H9 (cell line): ENCODE results near the gene DEFB110. TPM values are rescaled to one million over a fixed set of nuclear protein-coding genes. Genes with fewer than 3 reads are reported as not detected.

Experiments used
- DNase-seq: peaks from one replicate; pipeline ENCODE4 v3.0.0-alpha.2; 2017
- H2AFZ ChIP-seq: one replicate; pipeline ENCODE4 v1.6.1; 2013; ENCODE audit warnings: mild to moderate bottlenecking, low read length, control low read depth, moderate library complexity
- H2AK5ac ChIP-seq: 2 replicates; pipeline ENCODE4 v1.6.1; 2013; ENCODE audit warnings: low read length, control low read depth, mixed read lengths; ENCODE audit not compliant: insufficient read length
- H2BK120ac ChIP-seq: one replicate; pipeline ENCODE4 v1.6.1; 2013; ENCODE audit warnings: low read depth, mild to moderate bottlenecking, low read length, control low read depth, inconsistent platforms; ENCODE audit not compliant: poor library complexity, severe bottlenecking
- H2BK12ac ChIP-seq: 2 replicates; pipeline ENCODE4 v1.6.1; 2013; ENCODE audit warnings: low read length, control low read depth, mixed read lengths, low read depth; ENCODE audit not compliant: insufficient read length
- H2BK15ac ChIP-seq: 2 replicates; pipeline ENCODE4 v1.6.1; 2013; ENCODE audit warnings: low read depth, low read length, control low read depth
- H2BK20ac ChIP-seq: one replicate; pipeline ENCODE4 v1.6.1; 2013; ENCODE audit warnings: low read depth, mild to moderate bottlenecking, low read length, control low read depth, inconsistent platforms; ENCODE audit not compliant: poor library complexity, severe bottlenecking
- H2BK5ac ChIP-seq: 2 replicates; pipeline ENCODE4 v1.6.1; 2013; ENCODE audit warnings: low read length, control low read depth, mixed read lengths; ENCODE audit not compliant: insufficient read length
- H3K14ac ChIP-seq: 2 replicates; pipeline ENCODE4 v1.6.1; 2013; ENCODE audit warnings: low read length, control low read depth; ENCODE audit not compliant: insufficient read depth
- H3K18ac ChIP-seq: 2 replicates; pipeline ENCODE4 v1.6.1; 2013; ENCODE audit warnings: low read depth, mild to moderate bottlenecking, mixed read lengths, low read length, control low read depth; ENCODE audit not compliant: insufficient read length
- H3K23ac ChIP-seq: 2 replicates; pipeline ENCODE4 v1.6.1; 2013; ENCODE audit warnings: low read length, control low read depth, mixed read lengths, low read depth; ENCODE audit not compliant: insufficient read length
- H3K23me2 ChIP-seq: 2 replicates; pipeline ENCODE4 v1.6.1; 2013; ENCODE audit warnings: low read depth, mild to moderate bottlenecking, mixed read lengths, low read length, control low read depth; ENCODE audit not compliant: insufficient read length, poor library complexity, severe bottlenecking
- H3K27ac ChIP-seq: 2 replicates; pipeline ENCODE4 v1.5.1; 2013; ENCODE audit warnings: low read length, control low read depth, mixed read lengths, low read depth; ENCODE audit not compliant: insufficient read length
- H3K27me3 ChIP-seq: 2 replicates; pipeline ENCODE4 v1.6.1; 2013; ENCODE audit warnings: low read length, control low read depth, inconsistent platforms; ENCODE audit not compliant: insufficient read depth
- H3K4ac ChIP-seq: 2 replicates; pipeline ENCODE4 v1.6.1; 2013; ENCODE audit warnings: low read depth, mild to moderate bottlenecking, control low read depth, inconsistent platforms, low read length, moderate library complexity
- H3K4me1 ChIP-seq: 2 replicates; pipeline ENCODE4 v1.6.1; 2013; ENCODE audit warnings: low read length, control low read depth, inconsistent platforms; ENCODE audit not compliant: insufficient read depth
- H3K4me2 ChIP-seq: 2 replicates; pipeline ENCODE4 v1.6.1; 2013; ENCODE audit warnings: low read length, control low read depth, mixed read lengths; ENCODE audit not compliant: insufficient read length, insufficient read depth
- H3K56ac ChIP-seq: 2 replicates; pipeline ENCODE4 v1.6.1; 2013; ENCODE audit warnings: low read depth, mild to moderate bottlenecking, mixed read lengths, low read length, control low read depth; ENCODE audit not compliant: insufficient read length
- H3K79me1 ChIP-seq: 2 replicates; pipeline ENCODE4 v1.6.1; 2013; ENCODE audit warnings: low read depth, mild to moderate bottlenecking, moderate library complexity, low read length, control low read depth, inconsistent platforms; ENCODE audit not compliant: insufficient read depth, poor library complexity, severe bottlenecking
- H3K79me2 ChIP-seq: 2 replicates; pipeline ENCODE4 v1.6.1; 2013; ENCODE audit warnings: low read length, control low read depth, inconsistent platforms; ENCODE audit not compliant: insufficient read depth
- H3K9ac ChIP-seq: 2 replicates; pipeline ENCODE4 v1.6.1; 2013; ENCODE audit warnings: low read length, control low read depth, mixed read lengths; ENCODE audit not compliant: insufficient read length; ENCODE audit errors: extremely low read depth
- H3K9me3 ChIP-seq: one replicate; pipeline ENCODE4 v1.6.1; 2013; ENCODE audit warnings: low read depth, low read length, inconsistent platforms; ENCODE audit not compliant: control insufficient read depth
- H3T11ph ChIP-seq: one replicate; pipeline ENCODE4 v1.6.1; 2013; ENCODE audit warnings: mild to moderate bottlenecking, low read length, control low read depth, inconsistent platforms
- H4K20me1 ChIP-seq: one replicate; pipeline ENCODE4 v1.6.1; 2013; ENCODE audit not compliant: control insufficient read depth, insufficient read length, insufficient read depth
- H4K5ac ChIP-seq: 2 replicates; pipeline ENCODE4 v1.6.1; 2013; ENCODE audit warnings: low read depth, mild to moderate bottlenecking, mixed read lengths, low read length, control low read depth; ENCODE audit not compliant: insufficient read length
- H4K8ac ChIP-seq: replicated peaks from 2 replicates; pipeline ENCODE4 v1.6.1; 2013; ENCODE audit warnings: low read length, control low read depth, mixed read lengths, low read depth; ENCODE audit not compliant: insufficient read length
- H4K91ac ChIP-seq: 2 replicates; pipeline ENCODE4 v1.6.1; 2013; ENCODE audit warnings: low read depth, mild to moderate bottlenecking, moderate library complexity, mixed read lengths, low read length, control low read depth; ENCODE audit not compliant: insufficient read length
- H3K27ac Mint-ChIP-seq, 3 experiments: 2 replicates in 2 of 3; 3 replicates in 1 of 3; pipeline ENCODE4 v1.8.0; 2020 to 2021; ENCODE audit warnings: mixed read lengths in 3 of 3, mild to moderate bottlenecking in 1 of 3, moderate library complexity in 1 of 3
- H3K27me3 Mint-ChIP-seq: 2 replicates; pipeline ENCODE4 v1.8.0; 2021; ENCODE audit warnings: low read depth, mild to moderate bottlenecking, moderate library complexity, mixed read lengths
- H3K36me3 Mint-ChIP-seq, 3 experiments: 2 replicates in 2 of 3; 3 replicates in 1 of 3; pipeline ENCODE4 v1.8.0; 2020 to 2021; ENCODE audit warnings: low read depth in 3 of 3, mixed read lengths in 3 of 3; ENCODE audit not compliant: insufficient read depth in 1 of 3
- H3K4me1 Mint-ChIP-seq, 2 experiments: 2 replicates each; pipeline ENCODE4 v1.8.0; 2020; ENCODE audit warnings: mixed read lengths in 2 of 2
- H3K4me3 Mint-ChIP-seq, 2 experiments: 2 replicates in 1 of 2; 3 replicates in 1 of 2; pipeline ENCODE4 v1.8.0; 2020 to 2021; ENCODE audit warnings: mild to moderate bottlenecking in 2 of 2, mixed read lengths in 2 of 2, moderate library complexity in 1 of 2
- H3K9me3 Mint-ChIP-seq, 2 experiments: 2 replicates in 1 of 2; 3 replicates in 1 of 2; pipeline ENCODE4 v1.8.0; 2020; ENCODE audit warnings: mild to moderate bottlenecking in 2 of 2, mixed read lengths in 2 of 2, moderate library complexity in 1 of 2
- CTCF ChIP-seq: fragments of 200-600 bp; sonication (generic); conservative IDR thresholded peaks from 3 replicates; pipeline ENCODE4 v1.8.0; 2021; ENCODE audit warnings: antibody characterized with exemption, mild to moderate bottlenecking
- long read RNA-seq: library from polyadenylated mRNA; unstranded; transcript quantifications from one replicate; pipeline ENCODE4 v2.0.0, GENCODE V29; 2020
- total RNA-seq: library from RNA; stranded (reverse); gene quantifications from 2 replicates; pipeline ENCODE4 v1.2.1, GENCODE V29; 2021

The DEFB110 gene
- not detected in 2 replicates for total RNA-seq
- long read RNA-seq: 0 reads

- H3K23ac ChIP-seq: no peak within 1 kb of the TSS
- no peaks in the 10 kb centered on the region for H3K9me3 ChIP-seq
- no peak within 1 kb of the TSS for H2AK5ac ChIP-seq
- H3K18ac ChIP-seq: no peak within 1 kb of the TSS
- no peaks in the 10 kb centered on the region for H3K79me1 ChIP-seq
- H3K4me1 ChIP-seq: no peaks in the 10 kb centered on the region
- H3K27ac ChIP-seq: no peak within 1 kb of the TSS
- no peak within 1 kb of the TSS for H2AFZ ChIP-seq
- H3K4ac ChIP-seq: no peak within 1 kb of the TSS
- H3K79me2 ChIP-seq: no peaks in the 10 kb centered on the region; the same call in 1 of the 2 replicates
- no peak for DNase-seq
- Mint-ChIP-seq H3K9me3 (no peaks in the 10 kb centered on the region), H3K36me3 (no peaks in the 10 kb centered on the region), H3K4me3 (no peak within 1 kb of the TSS), H3K27ac (no peak within 1 kb of the TSS), H3K4me1 (no peaks in the 10 kb centered on the region), H3K27me3 (no peaks in the 10 kb centered on the region; the same call in 1 of the 2 replicates)
- no peak within 1 kb of the TSS for H4K8ac ChIP-seq
- H4K20me1 ChIP-seq: no peaks in the 10 kb centered on the region
- no peak within 1 kb of the TSS for H2BK120ac ChIP-seq
- H2BK20ac ChIP-seq: no peak within 1 kb of the TSS
- H3K14ac ChIP-seq: no peak within 1 kb of the TSS
- no peak within 1 kb of the TSS for H2BK15ac ChIP-seq
- H2BK12ac ChIP-seq: no peak within 1 kb of the TSS
- H3K9ac ChIP-seq: no peak within 1 kb of the TSS
- no peak within 1 kb of the TSS for H2BK5ac ChIP-seq
- no peak within 1 kb of the TSS for H3K56ac ChIP-seq
- no peak within 1 kb of the TSS for H4K91ac ChIP-seq
- no peaks in the 10 kb centered on the region for H3K27me3 ChIP-seq
- no peak within 1 kb of the TSS for H3K4me2 ChIP-seq
- H3T11ph ChIP-seq: no peak within 1 kb of the TSS
- H3K23me2 ChIP-seq: no peaks in the 10 kb centered on the region
- no peak for TF ChIP-seq CTCF
- H4K5ac ChIP-seq: no peak within 1 kb of the TSS
Observed at GRCh38 chr6:50021894-50022293, at the start of gene DEFB110. DEFB110 (minus strand) TSS chr6:50021994; CDS start chr6:50021935, 59 bp downstream.
